GM19438 (cell line): Measurements from ENCODE around the gene JPH3.

Source experiments
- ATAC-seq: cut with Tn5 transposase; IDR thresholded peaks from one replicate; pipeline ENCODE4 v1.9.1; 2021; ENCODE audit warnings: low read depth; ENCODE audit not compliant: unreplicated experiment

JPH3 gene

DNA sequence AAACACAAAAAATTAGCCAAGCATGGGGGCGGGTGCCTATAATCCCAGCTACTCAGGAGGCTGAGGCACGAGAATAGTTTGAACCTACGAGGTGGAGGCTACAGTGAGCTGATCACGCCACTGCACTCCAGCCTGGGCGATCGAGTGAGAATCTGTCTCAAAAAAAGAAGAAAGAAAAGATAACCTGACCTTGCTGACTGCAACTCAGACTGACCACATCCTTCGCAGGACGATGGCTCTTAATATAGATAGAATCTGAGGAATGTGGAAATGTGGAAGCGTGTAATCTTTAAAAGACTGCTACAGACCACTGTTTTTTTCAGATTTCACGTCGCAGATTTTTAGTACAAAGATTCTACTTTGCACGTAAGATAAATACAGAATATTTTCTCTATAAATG is 125.7 kb downstream of the JPH3 start:
- ATAC-seq = no peak

- no peak for ATAC-seq
These were observed 127.1 kb downstream of the JPH3 start for GRCh38 chr16:87729266-87729954.

DNA sequence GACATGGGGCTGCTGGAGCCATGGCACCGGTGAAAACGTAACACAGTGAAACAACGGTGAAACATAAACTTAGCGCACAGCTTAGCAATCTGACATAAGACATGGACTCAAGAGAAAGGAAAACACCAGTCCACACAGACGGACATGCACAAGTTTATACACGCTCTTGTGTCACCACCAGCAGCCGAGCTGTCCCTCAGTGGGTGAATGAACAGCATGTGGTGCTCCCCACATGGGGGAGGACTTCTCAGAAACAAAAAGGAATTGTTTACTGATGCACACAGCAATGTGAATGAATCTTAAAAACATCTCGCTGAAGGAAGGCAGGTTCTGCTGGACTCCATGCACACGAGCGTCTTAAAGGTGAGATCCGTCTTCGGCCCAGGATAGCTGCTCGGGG is 129.3 kb downstream of the JPH3 start:
- no peak for ATAC-seq

DNA sequence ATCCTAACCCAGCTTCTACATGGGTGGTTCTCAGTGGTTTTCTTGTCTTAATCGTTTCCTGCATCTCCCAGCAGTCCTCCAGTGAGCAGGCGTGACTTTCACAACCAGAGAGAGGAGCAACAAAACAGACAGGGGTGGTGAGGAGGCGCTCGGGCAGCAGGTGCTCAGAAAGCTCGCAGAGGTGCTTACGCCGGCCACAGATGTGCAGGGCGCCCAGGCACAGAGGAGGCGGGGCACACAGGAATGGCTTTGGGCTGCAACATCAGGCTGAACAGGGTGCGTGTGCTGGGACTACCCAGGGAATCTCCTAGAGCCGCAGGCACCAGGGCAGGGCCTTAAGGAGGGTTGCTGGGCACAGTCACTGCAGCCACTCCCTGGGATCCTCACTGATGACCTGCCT is 130.9 kb downstream of the JPH3 start:
- no peak for ATAC-seq

DNA sequence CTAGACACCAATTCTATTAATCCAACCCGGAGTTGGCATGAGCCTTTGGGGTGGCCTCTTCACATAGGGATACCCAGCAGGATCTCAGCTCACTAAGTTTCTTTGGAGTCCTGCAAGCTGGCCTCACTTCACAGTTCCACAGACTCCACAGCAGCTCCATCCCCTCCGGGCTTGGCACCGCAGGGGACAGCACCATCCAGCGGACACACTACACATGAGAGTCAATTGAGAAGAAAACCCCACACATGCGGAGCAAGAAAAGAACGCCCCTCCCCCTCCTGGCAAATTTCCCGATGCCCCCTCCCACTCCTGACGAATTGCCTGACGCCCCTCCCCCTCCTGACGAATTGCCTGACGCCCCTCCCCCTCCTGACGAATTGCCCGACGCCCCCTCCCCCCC is 132.3 kb downstream of the JPH3 start:
- no peak for ATAC-seq

GRCh38 chr16:87735270-87736007 is 133.1 kb downstream of the JPH3 start:
- ATAC-seq = no peak

DNA sequence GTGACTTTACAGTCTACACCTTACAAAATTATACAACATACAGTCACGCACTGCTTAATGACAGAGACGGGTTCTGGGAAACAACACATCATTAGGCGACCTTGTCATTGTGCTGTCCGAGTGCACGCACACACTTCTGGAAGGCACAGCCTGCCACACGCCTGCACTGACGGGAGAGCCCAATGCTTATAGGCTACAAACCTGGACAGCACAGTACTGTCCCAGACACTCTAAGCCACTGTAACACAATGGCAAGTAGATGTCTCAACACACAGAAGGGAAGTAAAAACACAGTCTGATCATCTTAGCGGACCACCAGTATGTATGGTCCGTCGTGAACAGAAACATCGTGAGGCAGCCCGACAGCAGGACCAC is 133.7 kb downstream of the JPH3 start:
- no peak for ATAC-seq

- no peak for ATAC-seq
These were observed 137.5 kb downstream of the JPH3 start for GRCh38 chr16:87739801-87740200.

DNA sequence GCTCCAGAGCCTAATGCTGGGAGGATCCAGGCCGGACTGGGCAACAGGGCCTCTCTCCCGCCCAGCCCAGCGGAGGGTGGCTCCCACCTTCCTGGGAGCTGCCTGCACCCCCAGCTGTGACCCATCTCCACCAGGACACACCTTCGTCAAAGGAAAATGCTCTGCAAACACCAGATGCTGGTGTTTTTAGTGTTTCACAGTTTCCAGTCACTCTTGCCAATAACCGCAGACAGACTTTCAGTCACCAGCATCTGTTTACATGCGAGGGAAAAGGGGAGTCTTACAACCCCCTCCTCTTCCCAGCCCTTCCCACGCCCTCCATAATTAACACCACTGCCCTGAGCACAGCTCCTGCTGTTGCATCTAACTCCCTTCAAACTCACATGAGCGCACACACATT is 138.1 kb downstream of the JPH3 start:
- ATAC-seq = no peak

DNA sequence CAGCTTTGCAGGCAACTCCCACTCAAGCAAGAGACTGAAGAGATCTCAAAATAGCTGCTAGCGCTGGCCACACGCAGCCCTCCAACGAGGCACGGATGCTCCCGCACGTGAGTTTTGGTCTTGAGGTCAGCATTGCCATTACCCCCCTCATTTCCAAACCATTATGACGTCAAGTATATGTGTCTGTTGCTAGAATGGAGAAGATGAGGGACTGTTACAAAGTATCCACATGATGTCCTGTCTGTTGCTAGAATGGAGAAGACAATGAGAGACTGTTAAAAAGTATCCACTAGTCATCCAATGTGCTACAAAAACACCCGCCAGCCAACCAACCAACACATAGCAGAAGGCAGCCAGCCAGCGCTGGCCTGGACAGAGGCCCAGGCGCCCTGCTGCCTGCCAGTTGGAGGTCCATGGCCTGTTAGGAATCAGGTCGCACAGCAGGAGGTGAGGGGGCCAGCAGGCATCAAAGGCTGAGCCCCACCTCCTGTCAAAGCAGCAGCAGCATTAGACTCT is 138.7 kb downstream of the JPH3 start:
- ATAC-seq = no peak

DNA sequence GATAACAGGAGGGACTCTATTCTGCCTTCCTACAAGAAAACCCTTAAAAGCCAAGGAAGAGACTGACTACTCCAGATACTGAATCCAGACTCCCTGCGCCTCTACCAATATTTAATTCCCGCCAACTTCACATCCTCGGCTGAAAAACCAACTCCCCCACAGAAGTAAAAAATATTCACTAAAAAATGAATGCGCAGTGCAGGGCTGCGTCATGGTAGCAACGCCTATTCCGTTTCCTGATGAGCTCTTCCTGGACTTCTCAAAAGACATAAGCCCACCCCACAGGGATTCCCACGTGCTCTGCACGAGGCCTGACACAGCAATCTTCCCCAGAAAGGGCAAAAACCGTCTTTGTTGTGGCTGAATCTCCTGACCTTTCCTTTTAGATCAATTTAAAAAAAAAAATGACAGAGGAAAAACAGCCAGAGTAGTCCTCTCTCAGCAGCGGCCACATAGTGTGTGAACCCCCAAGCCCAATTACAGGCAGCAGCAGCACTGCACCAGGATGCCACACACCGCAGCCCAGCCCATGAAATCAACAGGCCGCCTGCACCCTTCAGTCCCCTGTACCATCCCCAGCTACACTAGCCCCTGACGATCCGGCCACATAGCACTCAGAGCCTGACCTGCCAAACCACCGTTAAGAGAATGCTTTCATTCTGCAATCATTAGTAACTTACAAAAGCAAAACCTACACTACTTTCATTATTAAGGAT is 139.6 kb downstream of the JPH3 start:
- no peak for ATAC-seq

DNA sequence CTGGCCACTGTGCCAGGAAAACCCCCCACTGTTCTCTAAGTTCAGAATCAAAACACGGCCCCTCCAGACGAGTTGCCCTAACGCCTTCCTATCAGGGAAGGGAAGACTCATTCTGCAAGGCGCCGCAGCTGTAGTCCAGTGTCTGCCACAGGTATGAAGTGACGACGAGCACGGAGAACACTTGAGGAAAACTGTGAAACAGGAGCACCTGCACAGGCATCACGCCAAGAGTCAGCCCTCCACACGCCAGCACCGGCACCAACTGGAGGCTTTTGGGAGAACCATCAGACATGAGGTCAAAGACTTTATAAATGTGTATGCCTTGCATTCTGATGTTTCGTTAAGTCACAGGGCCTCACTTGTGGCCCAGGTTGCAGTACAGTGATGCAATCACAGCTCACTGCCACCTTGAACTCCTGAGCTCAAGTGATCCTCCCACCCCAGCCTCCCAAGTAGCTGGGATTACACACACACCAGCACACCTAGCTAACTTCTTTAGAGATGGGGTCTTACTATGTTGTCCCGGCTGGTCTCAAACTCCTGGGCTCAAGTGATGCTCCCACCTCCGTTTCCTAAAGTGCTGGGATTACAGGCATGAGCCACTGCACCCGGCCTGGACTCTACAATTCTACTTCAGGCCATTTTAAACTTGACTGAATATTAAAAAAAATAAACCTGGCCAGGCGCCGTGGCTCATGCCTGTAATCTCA is 140.6 kb downstream of the JPH3 start:
- ATAC-seq = no peak

DNA sequence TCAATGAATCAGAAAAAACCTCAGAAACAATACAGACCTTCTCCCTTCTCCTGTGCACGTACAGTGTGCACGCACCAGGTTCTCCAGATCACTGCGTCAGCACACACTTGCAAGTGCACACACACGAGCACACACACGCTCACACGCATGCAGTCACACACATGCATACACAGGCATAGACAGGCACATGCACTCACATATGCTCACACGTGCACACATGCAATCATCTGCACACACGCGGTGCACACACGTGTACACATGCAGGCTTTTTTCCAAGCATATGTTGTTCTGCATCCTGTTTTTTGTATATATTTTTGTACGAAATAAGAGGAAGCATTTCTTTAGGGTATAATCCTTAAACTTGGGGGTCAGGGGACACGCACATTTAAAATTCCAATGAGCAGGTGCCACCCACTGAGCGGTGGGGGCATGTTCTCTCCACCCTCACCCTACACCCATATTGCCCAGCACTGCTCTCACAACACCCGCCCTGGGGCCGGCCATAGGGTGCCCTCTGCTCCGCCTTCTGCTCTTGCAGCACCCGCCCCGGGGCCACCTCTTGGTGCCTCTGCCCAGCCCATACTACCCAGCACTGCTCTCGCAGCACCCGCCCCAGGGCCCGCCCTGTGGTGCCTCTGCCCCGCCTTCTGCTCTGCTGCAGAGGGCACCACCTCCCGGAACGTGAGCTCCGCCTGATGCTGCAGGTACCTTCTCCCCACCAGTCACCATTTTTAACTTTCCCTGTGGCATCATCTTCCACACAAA is 142.6 kb downstream of the JPH3 start:
- no peak for ATAC-seq

GRCh38 chr16:87746178-87746577 is 143.9 kb downstream of the JPH3 start:
- ATAC-seq = no peak
